ENCODE measurements around the gene CCDC127. TPM values are rescaled to one million over a fixed set of nuclear protein-coding genes. Genes with fewer than 3 reads are reported as not detected.
"Not testable (repeated sequence)": the region's sequence is repeated elsewhere in the genome, so short reads cannot be mapped to it uniquely, and the experiment has no call there.

Gene CCDC127
- total RNA-seq, 1 donor = 4.3 TPM

DNA sequence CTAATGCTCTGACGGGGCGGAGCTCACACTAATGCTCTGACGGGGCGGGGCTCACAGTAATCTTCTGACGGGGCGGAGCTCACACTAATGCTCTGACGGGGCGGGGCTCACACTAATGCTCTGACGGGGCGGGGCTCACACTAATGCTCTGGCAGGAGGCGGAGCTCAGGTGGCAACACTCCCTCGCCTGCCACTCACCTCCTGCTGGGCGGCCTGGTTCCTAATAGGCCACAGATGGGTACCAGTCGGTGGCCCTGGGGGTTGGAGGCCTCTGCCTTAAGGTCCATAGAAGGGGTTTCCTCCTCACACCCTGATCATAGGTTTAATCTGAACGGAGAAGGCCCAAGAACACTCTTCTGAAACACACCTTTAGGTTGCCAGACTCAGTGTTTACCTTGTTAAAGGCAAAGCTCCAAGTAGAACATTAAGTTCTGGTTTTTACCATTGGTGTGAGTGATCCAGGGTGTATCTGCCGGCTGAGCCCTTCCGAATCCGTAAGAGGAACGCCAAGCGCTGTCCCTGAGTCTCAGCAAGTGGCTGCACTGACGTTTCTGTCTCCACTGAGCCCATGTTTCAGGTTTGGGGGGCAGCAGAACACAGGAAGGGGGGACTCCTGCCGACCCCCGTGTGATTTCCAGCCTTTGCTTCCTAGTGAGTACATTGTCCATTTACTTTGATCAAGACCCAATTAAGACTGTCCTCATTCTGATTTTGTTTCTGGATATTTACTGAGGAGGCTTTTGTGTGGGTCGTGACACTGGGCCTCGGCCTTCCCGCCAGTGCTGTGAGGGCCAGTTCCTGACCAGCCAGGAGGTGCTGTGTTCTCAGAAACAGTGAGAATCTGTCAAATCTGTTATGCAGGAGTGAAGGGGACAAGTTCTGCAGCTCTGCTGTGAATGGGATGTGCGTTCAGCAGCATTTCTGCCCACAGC is 51.2 kb downstream of the CCDC127 start:
- DNase-seq (ENCODE audit: low read depth) = no peak
- H3K4me3 ChIP-seq (ENCODE audit: low read depth, low read length) = no peak overlapping the region
- TF ChIP-seq, protein P1, sequence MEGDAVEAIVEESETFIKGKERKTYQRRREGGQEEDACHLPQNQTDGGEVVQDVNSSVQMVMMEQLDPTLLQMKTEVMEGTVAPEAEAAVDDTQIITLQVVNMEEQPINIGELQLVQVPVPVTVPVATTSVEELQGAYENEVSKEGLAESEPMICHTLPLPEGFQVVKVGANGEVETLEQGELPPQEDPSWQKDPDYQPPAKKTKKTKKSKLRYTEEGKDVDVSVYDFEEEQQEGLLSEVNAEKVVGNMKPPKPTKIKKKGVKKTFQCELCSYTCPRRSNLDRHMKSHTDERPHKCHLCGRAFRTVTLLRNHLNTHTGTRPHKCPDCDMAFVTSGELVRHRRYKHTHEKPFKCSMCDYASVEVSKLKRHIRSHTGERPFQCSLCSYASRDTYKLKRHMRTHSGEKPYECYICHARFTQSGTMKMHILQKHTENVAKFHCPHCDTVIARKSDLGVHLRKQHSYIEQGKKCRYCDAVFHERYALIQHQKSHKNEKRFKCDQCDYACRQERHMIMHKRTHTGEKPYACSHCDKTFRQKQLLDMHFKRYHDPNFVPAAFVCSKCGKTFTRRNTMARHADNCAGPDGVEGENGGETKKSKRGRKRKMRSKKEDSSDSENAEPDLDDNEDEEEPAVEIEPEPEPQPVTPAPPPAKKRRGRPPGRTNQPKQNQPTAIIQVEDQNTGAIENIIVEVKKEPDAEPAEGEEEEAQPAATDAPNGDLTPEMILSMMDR (IDR thresholded peaks at IDR 0.05; ENCODE audit: insufficient read depth, low read depth, low read length) = no peak

DNA sequence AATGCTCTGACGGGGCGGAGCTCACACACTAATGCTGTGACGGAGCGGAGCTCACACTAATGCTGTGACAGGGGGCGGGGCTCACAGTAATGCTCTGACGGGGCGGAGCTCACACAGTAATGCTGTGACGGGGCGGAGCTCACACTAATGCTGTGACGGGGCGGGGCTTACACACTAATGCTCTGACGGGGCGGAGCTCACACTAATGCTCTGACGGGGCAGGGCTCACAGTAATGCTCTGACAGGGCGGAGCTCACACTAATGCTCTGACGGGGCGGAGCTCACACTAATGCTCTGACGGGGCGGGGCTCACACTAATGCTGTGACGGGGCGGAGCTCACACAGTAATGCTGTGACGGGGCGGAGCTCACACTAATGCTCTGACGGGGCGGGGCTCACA is 53.2 kb downstream of the CCDC127 start:
- H3K4me3 ChIP-seq (ENCODE audit: low read depth, low read length); DNase-seq (ENCODE audit: low read depth): not testable (repeated sequence)

DNA sequence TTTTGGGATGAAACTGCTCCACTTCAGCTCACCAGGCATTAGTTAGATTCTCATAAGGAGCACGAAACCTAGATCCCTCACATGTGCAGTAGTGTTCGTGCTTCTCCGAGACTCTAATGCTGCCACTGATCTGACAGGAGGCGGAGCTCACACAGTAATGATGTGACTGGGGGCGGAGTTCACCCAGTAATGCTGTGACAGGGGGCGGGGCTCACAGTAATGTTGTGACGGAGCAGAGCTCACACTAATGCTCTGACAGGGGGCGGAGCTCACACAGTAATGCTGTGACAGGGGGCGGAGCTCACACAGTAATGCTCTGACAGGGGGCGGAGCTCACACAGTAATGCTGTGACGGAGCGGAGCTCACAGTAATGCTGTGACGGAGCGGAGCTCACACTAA is 53.7 kb downstream of the CCDC127 start:
- TF ChIP-seq, protein P1 (IDR thresholded peaks at IDR 0.05; ENCODE audit: insufficient read depth, low read depth, low read length) = no peak
- DNase-seq (ENCODE audit: low read depth) = no peak

DNA sequence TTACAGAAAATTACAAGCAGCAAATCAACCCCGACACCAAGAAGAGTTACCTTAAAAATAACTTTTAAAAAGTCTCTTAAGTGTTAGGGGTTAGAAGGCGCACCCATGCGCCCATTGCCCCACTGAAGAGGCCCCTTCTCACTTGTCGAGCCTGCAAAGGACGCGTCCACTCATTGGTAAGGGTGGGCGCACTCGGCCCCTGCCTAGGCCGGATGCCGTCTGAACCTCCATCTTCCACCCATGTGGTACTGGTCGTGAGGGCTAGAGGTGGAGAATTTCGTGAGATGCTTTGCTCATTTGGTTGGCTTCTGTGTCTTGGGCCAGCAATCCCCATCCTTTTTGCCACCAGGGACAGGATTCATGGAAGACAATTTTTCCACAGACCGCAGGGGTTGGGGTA is 54.1 kb downstream of the CCDC127 start:
- DNase-seq (ENCODE audit: low read depth) = no peak
- H3K4me3 ChIP-seq (ENCODE audit: low read depth, low read length) = no peak overlapping the region
- TF ChIP-seq, protein P1 (IDR thresholded peaks at IDR 0.05; ENCODE audit: insufficient read depth, low read depth, low read length) = no peak

More for the DNA sequence above, 53.7 kb downstream of the CCDC127 start:
- no peak overlapping the region for H3K4me3 ChIP-seq (ENCODE audit: low read depth, low read length)

DNA sequence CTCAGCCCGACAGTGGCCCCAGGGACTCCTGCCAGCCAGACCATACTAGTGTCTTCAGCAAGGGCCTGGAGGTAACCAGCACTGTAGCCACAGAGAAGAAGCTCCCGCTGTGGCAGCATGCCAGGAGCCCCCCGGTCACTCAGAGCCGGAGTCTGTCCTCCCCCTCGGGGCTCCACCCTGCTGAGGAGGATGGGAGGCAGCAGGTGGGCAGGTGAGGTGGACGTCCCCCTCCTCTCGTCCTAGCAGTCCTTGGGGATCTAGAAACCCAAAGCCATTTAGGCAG is 54.7 kb downstream of the CCDC127 start:
- H3K4me3 ChIP-seq (ENCODE audit: low read depth, low read length) = no peak overlapping the region
- TF ChIP-seq, protein P1 (IDR thresholded peaks at IDR 0.05; ENCODE audit: insufficient read depth, low read depth, low read length) = no peak
- DNase-seq (ENCODE audit: low read depth) = no peak

DNA sequence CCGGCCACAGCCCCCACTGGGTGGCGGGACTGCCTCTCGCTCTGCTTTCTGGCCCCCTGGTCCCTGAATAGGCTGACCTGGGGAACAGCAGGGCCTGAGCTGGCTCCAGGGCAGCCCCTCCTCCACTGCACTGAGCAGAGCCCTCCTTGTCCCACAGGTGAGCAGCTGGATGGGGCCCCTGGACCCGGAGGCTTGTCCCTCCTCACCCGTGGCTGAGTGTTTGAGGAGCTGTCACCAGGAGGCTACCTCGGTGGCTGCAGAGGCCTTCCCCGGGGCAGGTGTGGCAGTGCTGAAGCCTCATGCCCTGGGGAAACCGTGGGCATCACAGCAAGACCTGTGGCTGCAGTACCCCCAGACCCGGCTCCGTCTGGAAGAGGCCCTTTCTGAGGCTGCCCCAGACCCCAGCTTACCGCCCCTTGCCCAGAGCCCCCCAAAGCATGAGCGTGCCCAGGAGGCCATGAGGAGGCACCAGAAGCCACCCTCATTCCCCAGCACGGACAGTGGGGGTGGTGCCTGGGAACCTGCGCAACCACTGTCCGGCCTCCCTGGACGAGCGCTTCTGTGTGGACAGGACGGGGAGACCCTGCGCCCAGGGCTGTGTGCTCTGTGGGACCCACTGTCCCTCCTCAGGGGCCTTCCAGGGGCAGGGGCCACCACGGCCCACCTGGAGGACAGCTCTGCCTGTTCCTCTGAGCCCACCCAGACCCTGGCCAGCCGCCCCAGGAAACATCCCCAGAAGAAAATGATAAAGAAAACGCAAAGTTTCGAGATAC is 55.2 kb downstream of the CCDC127 start:
- TF ChIP-seq, protein P1 (IDR thresholded peaks at IDR 0.05; ENCODE audit: insufficient read depth, low read depth, low read length) = no peak
- no peak overlapping the region for H3K4me3 ChIP-seq (ENCODE audit: low read depth, low read length)
- no peak for DNase-seq (ENCODE audit: low read depth)

DNA sequence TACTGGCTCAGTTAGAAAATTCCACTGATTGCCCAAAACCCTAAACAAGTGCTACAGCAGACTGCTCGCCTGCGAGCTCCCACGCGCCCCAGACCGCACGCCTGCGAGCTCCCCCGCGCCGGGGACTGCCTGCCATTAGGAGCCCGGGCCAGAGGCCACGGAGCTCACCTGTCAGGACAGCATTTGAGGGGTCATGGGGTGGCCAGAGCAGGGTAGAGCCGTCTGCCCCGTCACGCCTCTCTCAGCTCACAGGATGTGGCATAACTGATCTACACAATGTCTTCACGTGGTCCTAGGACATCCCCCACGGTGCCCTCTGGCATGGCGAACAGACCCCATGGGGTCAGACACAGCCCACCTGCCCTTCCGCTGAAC is 55.8 kb downstream of the CCDC127 start:
- DNase-seq (ENCODE audit: low read depth) = no peak
- TF ChIP-seq, protein P1 (IDR thresholded peaks at IDR 0.05; ENCODE audit: insufficient read depth, low read depth, low read length) = no peak
- H3K4me3 ChIP-seq (ENCODE audit: low read depth, low read length) = no peak overlapping the region

All from fibroblast of villous mesenchyme (primary cell).